Hepatocyte (in vitro differentiated cells): ENCODE measurements around the gene GSTM5. TPM values are rescaled to one million over a fixed set of nuclear protein-coding genes. Genes with fewer than 3 reads are reported as not detected.

Experiments used
- DNase-seq: peaks from one replicate; pipeline ENCODE4 v3.0.0-alpha.2; 2016; ENCODE audit warnings: low spot score
- H2AFZ ChIP-seq: fragments of 200-600 bp; sonication (generic); 2 replicates; pipeline ENCODE4 v1.6.0; 2016; ENCODE audit warnings: antibody characterized with exemption, mild to moderate bottlenecking
- H3K27ac ChIP-seq: fragments of 200-600 bp; sonication (generic); 2 replicates; pipeline ENCODE4 v1.5.1; 2016; ENCODE audit warnings: mild to moderate bottlenecking
- H3K27me3 ChIP-seq: fragments of 200-600 bp; sonication (generic); 2 replicates; pipeline ENCODE4 v1.6.1; 2016
- H3K36me3 ChIP-seq: fragments of 200-600 bp; sonication (generic); replicated peaks from 2 replicates; pipeline ENCODE4 v1.5.1; 2016; ENCODE audit warnings: low read depth; ENCODE audit not compliant: insufficient read depth
- H3K4me1 ChIP-seq: fragments of 200-600 bp; sonication (generic); 2 replicates; pipeline ENCODE4 v1.5.1; 2016; ENCODE audit warnings: mild to moderate bottlenecking, moderate library complexity; ENCODE audit not compliant: insufficient read depth
- H3K4me2 ChIP-seq: fragments of 200-600 bp; sonication (generic); 2 replicates; pipeline ENCODE4 v1.6.0; 2016
- H3K4me3 ChIP-seq: fragments of 200-600 bp; sonication (generic); 2 replicates; pipeline ENCODE4 v1.5.1; 2016; ENCODE audit warnings: mild to moderate bottlenecking
- H3K79me2 ChIP-seq: fragments of 200-600 bp; sonication (generic); 2 replicates; pipeline ENCODE4 v1.6.0; 2017; ENCODE audit warnings: mild to moderate bottlenecking
- H3K9me2 ChIP-seq: fragments of 200-600 bp; sonication (generic); replicated peaks from 2 replicates; pipeline ENCODE4 v1.6.0; 2017; ENCODE audit warnings: mild to moderate bottlenecking; ENCODE audit not compliant: insufficient read depth
- H3K9me3 ChIP-seq: fragments of 200-600 bp; sonication (generic); 2 replicates; pipeline ENCODE4 v1.5.1; 2016; ENCODE audit warnings: low read depth, mild to moderate bottlenecking
- H4K20me1 ChIP-seq: fragments of 200-600 bp; sonication (generic); 2 replicates; pipeline ENCODE4 v1.6.0; 2016; ENCODE audit warnings: mild to moderate bottlenecking; ENCODE audit not compliant: insufficient read depth, poor library complexity, severe bottlenecking
- CTCF ChIP-seq: fragments of 200-600 bp; sonication (generic); IDR thresholded peaks from 2 replicates; pipeline ENCODE4 v1.5.1; 2016; ENCODE audit warnings: antibody characterized with exemption, mild to moderate bottlenecking; ENCODE audit not compliant: poor library complexity
- EZH2 ChIP-seq: fragments of 200-600 bp; sonication (generic); IDR thresholded peaks from 2 replicates; pipeline ENCODE4 v1.6.1; 2016; ENCODE audit warnings: antibody characterized with exemption, mild to moderate bottlenecking, borderline replicate concordance
- EZH2phosphoT487 ChIP-seq: fragments of 200-600 bp; sonication (generic); IDR thresholded peaks from one replicate; pipeline ENCODE4 v1.6.1; 2018; ENCODE audit warnings: antibody characterized with exemption, mild to moderate bottlenecking, low read depth, moderate library complexity; ENCODE audit not compliant: unreplicated experiment, severe bottlenecking
- WGBS: methylation state at CpG from one replicate; pipeline ENCODE4 v1.1.6; 2016; ENCODE audit warnings: low lambda C conversion rate; ENCODE audit errors: missing lambda C conversion rate; 5-methylcytosine and 5-hydroxymethylcytosine counted together
- polyA plus RNA-seq: library from polyadenylated mRNA; unstranded; fragments of >200 nt; fragmentation: Nextera tagmentation; extraction: Ambion mirVana; gene quantifications from 2 replicates; pipeline ENCODE4 v1.2.1, GENCODE V29; 2016
- total RNA-seq: library from RNA; depleted of rRNA; stranded (reverse); fragments of >200 nt; gene quantifications from 2 replicates; pipeline ENCODE4 v1.2.3, GENCODE V29; 2014

The GSTM5 gene
- total and polyA plus RNA-seq, 2 experiments from 2014 or later, result 1.2 to 3.0 TPM

GRCh38 chr1:109724933-109725332, 12.9 kb downstream of the GSTM5 start:
- Histone ChIP-seq H4K20me1 (no peaks in the 10 kb centered on the region), H3K36me3 (no peaks in the 10 kb centered on the region), H3K4me2 (no peak overlapping the region), H3K9me3 (no peaks in the 10 kb centered on the region), H3K4me3 (no peak overlapping the region), H3K9me2 (no peaks in the 10 kb centered on the region), H3K27me3 (no peaks in the 10 kb centered on the region), H3K4me1 (peaks cover 7% of the 10 kb centered on the region), H3K79me2 (no peaks in the 10 kb centered on the region), H3K27ac (peak overlapping the region; percentile 37), H2AFZ (no peak overlapping the region)
- WGBS, result 84% methylated on average over 4 of the region's 5 CpGs
- TF ChIP-seq EZH2, result no peak
- no peak for TF ChIP-seq CTCF
- no peak for TF ChIP-seq EZH2phosphoT487
- no peak for DNase-seq

- Histone ChIP-seq H3K36me3 (no peaks in the 10 kb centered on the region), H3K79me2 (no peaks in the 10 kb centered on the region), H2AFZ (no peak overlapping the region), H3K4me2 (peak overlapping the region; percentile 17), H3K27ac (peak overlapping the region; percentile 44), H3K4me1 (peaks cover 8% of the 10 kb centered on the region), H3K27me3 (no peaks in the 10 kb centered on the region), H3K9me2 (no peaks in the 10 kb centered on the region), H3K9me3 (no peaks in the 10 kb centered on the region), H3K4me3 (no peak overlapping the region), H4K20me1 (no peaks in the 10 kb centered on the region)
- no peak for DNase-seq
- WGBS, result 59% methylated on average over 4 of the region's 4 CpGs
- TF ChIP-seq EZH2, result no peak
- no peak for TF ChIP-seq CTCF
- no peak for TF ChIP-seq EZH2phosphoT487
These were observed 13.5 kb downstream of the GSTM5 start for GRCh38 chr1:109725510-109725909.

- Histone ChIP-seq H3K4me3 (no peak overlapping the region), H3K79me2 (no peaks in the 10 kb centered on the region), H3K27ac (peak overlapping the region; percentile 44), H3K27me3 (no peaks in the 10 kb centered on the region), H3K36me3 (no peaks in the 10 kb centered on the region), H2AFZ (no peak overlapping the region), H3K9me2 (no peaks in the 10 kb centered on the region), H4K20me1 (no peaks in the 10 kb centered on the region), H3K4me1 (peaks cover 10% of the 10 kb centered on the region), H3K9me3 (no peaks in the 10 kb centered on the region), H3K4me2 (peak overlapping the region; percentile 17)
- TF ChIP-seq EZH2phosphoT487 (no peak), CTCF (no peak), EZH2 (no peak)
- DNase-seq, result no peak
- WGBS, result 86% methylated on average over 1 of the region's 1 CpG
These were observed 14.0 kb downstream of the GSTM5 start for GRCh38 chr1:109726007-109726406.
